HTERT RPE-1 (cell line): ENCODE data around the gene CASZ1.

Experiments used
- in situ Hi-C: fragments of 300-500 bp; cut with MboI; formaldehyde crosslinking; loops from 4 replicates; pipeline ENCODE4 v1.14.3; 2020; ENCODE audit warnings: low sequenced_read_pairs

The CASZ1 gene

DNA sequence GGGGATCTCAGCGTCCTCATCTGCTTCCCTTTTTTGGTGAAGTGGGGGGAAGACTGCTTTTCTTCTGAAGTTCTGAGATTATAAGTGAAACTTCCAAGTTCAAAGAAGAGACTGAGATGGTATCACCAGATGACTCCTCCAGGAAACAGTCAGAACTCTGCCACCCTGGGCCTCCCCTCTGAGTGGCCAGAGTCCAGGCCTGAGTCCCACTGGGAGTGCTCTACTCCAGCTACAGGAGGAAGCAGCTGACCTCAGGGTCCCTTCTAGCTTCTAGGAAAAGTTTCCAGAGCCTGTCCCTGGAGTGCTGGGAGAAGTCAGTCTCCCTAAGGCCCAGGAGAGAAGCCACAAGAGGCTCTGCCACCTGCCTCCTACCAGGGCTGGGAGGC, 104.7 kb downstream of the CASZ1 start:
- in situ Hi-C loops: no loop called here

DNA sequence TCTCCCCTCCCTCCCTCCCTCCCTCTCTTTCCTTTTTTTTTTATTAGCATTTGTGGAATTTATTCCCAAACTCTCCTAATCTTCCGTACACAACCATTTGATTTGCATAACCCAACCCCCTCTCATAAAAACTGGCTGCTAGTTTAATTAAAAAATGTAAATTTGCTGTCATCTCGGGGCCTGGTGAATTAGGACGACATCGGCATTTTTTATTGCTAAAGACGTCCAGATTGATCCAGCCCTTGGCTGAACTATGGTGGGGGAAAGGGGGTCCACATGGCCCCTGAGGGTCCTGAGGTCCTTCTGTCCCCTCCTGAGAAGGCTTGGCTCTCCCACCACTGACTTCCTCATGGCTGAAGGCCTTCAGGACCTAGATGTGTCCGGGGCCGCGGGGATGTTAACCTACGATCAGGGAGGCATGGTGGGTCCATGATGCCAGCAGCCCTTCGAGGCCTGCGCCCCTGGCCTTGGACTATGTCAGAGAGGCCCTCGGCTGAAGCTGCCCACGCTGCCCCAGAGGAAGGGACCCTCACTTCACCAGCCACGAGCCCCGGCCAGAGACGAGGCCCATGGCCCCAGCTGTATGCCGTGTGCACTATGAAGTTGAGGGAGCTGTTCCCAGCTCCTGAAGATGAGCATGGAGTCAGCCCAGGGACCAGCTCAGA, 105.2 kb downstream of the CASZ1 start:
- in situ Hi-C loops: no loop called here

- in situ Hi-C loops: no loop called here
Measured at GRCh38 chr1:10690484-10690883, 106.0 kb downstream of the CASZ1 start.

DNA sequence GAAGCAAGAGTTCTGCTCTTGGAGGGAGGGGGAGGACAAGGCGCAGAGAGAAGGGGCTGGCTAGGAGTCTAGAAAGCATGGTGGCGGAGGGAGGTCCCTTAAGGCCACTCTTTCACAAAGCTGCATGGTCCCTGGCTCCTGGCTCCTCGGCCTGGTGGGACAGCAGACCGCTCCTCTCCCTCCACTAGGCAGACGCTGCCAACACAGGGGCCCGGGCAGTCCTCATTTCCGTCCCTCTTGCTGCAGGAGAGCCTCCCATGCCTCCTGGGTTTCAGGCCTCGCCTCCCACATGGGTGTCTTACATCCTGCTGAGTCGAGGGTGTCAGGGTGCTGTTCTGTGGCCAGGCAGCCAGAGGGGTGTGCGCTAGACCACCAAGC, 108.0 kb downstream of the CASZ1 start:
- in situ Hi-C loops: no loop called here

GRCh38 chr1:10687782-10688408, 108.6 kb downstream of the CASZ1 start:
- in situ Hi-C loops: no loop called here

DNA sequence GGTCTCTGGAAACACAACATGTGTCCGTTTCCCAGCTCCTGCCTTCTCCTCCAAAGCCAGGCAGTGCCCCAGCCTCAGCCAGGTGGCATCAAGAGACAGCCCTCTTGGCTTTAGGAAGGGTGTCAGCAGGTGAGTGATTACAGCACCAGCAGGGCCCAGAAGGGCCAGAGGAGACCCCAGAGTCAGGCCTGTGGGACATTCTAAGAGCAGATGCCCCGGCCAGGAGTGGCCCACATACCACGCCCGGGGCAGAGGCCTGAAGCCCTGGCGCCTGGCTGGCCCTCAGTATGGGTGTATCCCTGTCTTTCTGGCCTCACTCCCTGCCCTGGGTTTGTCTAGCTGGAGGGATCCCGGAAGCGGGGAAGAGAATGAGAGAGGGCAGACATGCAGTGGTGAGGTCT, 109.2 kb downstream of the CASZ1 start:
- in situ Hi-C loops: no loop called here

DNA sequence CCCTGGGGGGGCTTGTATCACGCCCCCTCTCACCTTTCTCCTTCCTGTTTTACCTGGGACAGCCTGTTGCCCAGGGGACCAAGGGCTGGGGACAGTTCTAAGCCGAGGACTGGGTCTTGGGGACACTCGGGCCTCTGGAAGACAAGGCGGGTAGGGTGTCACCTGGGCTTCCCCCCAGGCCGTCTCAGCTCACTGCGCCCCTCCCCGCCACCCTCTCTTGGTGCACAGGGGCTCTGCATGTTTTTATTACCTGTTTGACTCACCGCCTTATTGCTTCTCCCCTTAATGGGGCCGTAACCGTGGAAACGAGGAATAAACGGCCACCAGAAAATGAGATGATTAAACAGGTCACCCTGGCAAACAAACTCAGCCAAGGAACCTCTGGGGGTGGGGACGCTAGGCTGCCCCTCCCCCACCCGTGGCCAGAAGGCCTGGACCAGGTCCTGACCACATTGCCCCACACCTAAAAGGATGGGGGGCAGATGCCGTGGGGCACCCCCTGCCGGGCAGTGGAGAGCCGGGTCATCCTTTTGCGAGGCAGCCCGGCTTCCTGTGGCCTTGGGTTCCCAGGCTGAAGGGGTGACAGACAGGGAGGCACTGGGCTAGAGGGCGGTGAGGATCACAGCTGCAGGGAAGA, 109.9 kb downstream of the CASZ1 start:
- in situ Hi-C loops: no loop called here

DNA sequence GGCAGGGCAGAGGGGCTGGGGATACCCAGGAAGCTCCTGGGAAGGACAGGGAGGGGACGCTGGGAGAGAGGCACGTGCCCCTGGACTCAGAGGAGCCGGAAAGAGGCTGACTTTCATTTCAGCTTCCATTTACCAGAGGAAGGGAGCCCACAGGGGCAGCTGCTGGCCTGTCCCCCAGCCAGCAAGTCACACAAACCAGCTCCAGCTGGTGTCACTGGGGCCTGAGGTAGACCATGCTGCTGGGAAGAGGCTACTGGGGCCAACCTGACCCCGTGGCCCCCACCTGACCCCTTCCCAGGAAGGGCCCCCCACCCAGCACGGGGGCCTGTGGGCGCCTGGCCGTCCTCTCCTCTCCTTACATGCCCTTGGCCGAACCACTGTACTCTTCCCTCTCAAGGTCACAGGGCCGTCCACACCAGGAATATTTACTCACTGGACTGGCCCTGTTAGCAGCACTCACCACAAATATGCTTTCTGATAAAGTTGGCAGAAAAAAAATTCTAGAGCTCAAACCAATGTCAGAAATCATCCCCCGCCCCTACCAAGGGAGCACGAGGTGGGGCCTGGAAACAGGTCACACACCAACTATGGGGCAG, 110.5 kb downstream of the CASZ1 start:
- in situ Hi-C loops: no loop called here

- in situ Hi-C loops: no loop called here
Measured at GRCh38 chr1:10685196-10685807, 111.1 kb downstream of the CASZ1 start.

DNA sequence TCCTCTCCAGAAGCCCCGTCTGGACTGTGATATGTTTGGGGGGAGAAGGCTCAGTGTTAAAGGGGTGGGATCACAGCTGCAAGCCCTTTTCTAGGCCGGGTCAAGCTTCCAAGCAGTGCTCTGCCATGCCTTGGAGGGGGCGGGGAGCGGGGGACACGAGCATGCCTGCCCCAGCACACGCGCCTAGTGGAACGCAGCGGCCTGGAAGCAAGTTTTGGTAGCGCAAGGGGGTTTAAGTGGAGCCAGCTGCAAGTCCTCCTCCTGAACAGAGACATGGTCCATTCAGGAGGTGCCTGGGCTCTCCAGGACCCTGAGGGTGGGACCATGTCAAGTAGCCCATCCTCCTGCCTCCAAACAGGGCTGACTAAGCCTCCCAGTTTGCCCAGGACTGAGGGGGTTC, 112.2 kb downstream of the CASZ1 start:
- in situ Hi-C loops: no loop called here

GRCh38 chr1:10682449-10683309, 113.8 kb downstream of the CASZ1 start:
- in situ Hi-C loops: no loop called here

- in situ Hi-C loops: no loop called here
Measured at GRCh38 chr1:10682108-10682445, 114.4 kb downstream of the CASZ1 start.

DNA sequence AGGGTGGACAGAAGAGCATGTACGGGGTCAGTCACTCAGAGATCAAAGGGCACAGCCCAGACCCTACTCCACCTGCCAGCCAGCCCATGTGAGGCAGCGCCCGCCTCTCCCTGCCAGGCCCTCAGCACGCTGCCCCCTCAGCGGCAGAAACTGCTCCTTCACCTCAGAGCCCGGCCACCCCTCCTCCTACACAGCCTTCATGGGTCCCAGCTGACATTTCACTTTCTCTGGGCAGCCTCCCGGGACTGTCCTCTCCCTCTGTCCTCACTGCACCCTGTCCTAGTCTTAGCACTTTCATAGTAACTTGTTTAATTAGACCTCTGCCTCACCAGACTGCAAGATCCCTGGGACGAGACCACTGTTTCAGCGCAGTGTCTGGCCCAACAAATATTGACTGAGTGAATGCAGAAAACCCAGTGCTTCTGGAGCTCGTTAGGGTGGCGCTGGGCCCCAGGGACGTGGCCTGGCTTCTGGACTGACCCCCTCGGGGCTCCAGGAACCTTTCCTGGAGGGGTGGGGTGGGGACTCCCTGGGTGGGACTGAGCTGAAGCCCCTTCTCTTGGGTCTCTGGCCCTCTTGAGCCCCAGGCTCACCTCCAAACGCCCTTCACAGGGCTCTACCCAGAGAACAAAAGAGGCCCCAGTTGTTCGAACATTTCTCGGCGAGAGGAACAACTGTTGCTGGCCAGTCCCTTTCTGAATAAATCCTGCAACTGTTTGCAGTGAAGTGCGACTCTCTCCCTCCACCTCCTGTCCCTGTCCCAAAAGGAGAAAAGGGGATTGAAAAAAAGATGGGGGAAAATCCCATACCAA, 114.9 kb downstream of the CASZ1 start:
- in situ Hi-C loops: no loop called here

GRCh38 chr1:10680487-10680886, 116.0 kb downstream of the CASZ1 start:
- in situ Hi-C loops: no loop called here

DNA sequence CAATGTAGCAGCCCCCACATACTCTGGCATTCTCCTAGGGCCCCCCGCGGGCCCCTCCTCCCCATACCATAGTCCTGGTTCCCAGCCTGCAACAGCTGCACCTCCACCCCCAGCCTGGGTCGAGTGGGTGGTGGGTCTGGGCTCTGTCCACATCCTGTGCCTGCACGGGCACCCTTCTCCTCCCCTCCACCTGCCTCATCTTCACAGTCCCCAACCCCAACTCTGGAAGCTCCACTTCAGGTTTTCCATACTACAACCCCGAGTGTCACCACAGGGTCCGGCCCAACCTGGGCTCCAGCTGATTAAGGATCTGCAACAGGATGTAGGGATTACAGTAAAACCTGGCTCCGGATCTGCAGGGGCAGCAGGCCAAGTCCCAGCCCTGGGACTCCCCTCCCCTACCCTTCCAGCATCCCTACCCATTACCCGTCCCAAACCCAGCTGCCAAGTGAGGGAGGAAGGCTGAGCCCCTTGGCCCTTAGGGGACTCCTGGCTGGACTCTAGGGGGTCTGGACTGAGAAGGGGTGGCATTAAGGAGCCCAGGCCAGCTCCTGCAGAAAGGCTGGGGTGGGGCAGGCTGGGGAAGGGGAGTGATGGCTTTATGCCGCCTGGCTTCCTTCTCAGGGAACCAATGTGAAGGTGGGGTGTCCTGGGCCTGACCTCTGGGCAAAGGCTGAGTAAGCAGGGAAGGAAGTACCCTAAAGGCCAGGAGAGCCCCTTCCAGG, 116.8 kb downstream of the CASZ1 start:
- in situ Hi-C loops: no loop called here

DNA sequence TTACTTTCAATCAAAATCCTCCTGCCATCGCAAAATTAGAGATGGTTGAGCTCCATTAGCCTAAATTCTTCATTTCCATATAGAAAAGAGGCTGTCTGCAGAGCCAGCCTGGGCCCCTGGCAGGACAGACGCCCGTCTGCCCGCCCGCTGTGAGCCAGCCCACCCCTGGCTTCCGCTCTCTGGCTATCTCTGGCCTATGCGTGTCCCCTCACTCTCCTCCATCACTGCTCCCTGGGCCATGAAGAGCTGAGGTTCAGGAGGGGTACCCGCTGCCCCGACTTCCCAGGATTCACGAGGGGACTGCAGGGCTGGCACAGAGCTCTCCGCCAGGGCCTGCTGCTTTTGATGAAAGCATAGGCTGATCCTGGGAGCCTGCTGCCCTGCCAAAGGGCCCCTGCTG, 117.6 kb downstream of the CASZ1 start:
- in situ Hi-C loops: no loop called here

DNA sequence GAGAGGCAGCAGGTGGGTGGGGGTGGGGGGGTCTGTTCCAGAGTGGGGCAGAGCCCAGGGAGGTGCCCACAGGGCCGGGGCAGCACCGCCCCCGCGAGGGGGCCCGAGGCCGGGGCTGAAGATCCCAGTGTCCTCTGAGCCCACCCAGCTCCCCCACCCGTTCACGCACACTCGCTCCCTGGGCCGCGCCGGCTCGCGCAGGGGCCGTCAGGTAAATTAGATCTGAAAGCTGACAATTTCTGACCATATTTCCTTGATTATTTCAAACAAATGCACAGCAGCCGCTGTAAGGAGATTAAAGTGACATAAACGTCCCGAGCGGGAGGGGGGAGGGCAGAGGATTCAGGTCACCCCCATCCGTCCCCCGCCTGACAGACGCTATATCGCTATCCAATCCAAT, 118.0 kb downstream of the CASZ1 start:
- in situ Hi-C loops: no loop called here

- in situ Hi-C loops: no loop called here
Measured at GRCh38 chr1:10677491-10678391, 118.7 kb downstream of the CASZ1 start.
